GM23338 (cell line): ENCODE results near the gene NUDT2. TPM values are rescaled to one million over a fixed set of nuclear protein-coding genes. Genes with fewer than 3 reads are reported as not detected.

Experiments
- ATAC-seq: fragments of 200-7000 bp; cut with Tn5 transposase; 3 replicates; pipeline ENCODE4 v1.9.1; 2020
- DNase-seq: peaks from one replicate; pipeline ENCODE4 v3.0.0-alpha.2; 2015; ENCODE audit warnings: low spot score
- H2AFZ ChIP-seq: fragments of 200-600 bp; sonication (generic); 2 replicates; pipeline ENCODE4 v1.8.0; 2016; ENCODE audit warnings: antibody characterized with exemption, mild to moderate bottlenecking, moderate library complexity
- H3F3A ChIP-seq: fragments of 200-600 bp; sonication (generic); replicated peaks from 2 replicates; pipeline ENCODE4 v1.8.0; 2017; ENCODE audit warnings: antibody characterized with exemption, mixed run types, low read depth
- H3K27ac ChIP-seq: fragments of 200-600 bp; sonication (generic); 2 replicates; pipeline ENCODE4 v1.6.1; 2016; ENCODE audit warnings: low read depth
- H3K27me3 ChIP-seq: fragments of 200-600 bp; sonication (generic); 2 replicates; pipeline ENCODE4 v1.8.0; 2016; ENCODE audit warnings: mild to moderate bottlenecking, mixed run types, moderate library complexity; ENCODE audit not compliant: insufficient read depth
- H3K36me3 ChIP-seq: fragments of 200-600 bp; sonication (generic); 2 replicates; pipeline ENCODE4 v1.8.0; 2016; ENCODE audit warnings: mild to moderate bottlenecking; ENCODE audit not compliant: insufficient read depth
- H3K4me1 ChIP-seq: fragments of 200-600 bp; sonication (generic); 2 replicates; pipeline ENCODE4 v1.8.0; 2016; ENCODE audit warnings: mild to moderate bottlenecking, moderate library complexity; ENCODE audit not compliant: insufficient read depth
- H3K4me2 ChIP-seq: fragments of 200-600 bp; sonication (generic); 2 replicates; pipeline ENCODE4 v1.7.1; 2017; ENCODE audit warnings: mixed run types
- H3K4me3 ChIP-seq: fragments of 200-600 bp; sonication (generic); 2 replicates; pipeline ENCODE4 v1.6.1; 2016; ENCODE audit warnings: mixed run types
- H3K79me2 ChIP-seq: fragments of 200-600 bp; sonication (generic); replicated peaks from 2 replicates; pipeline ENCODE4 v1.8.0; 2017; ENCODE audit warnings: mild to moderate bottlenecking; ENCODE audit not compliant: insufficient read depth
- H3K9me2 ChIP-seq: fragments of 200-600 bp; sonication (generic); 2 replicates; pipeline ENCODE4 v1.8.0; 2017; ENCODE audit not compliant: insufficient read depth
- H4K20me1 ChIP-seq: fragments of 200-600 bp; sonication (generic); replicated peaks from 2 replicates; pipeline ENCODE4 v1.8.0; 2017; ENCODE audit warnings: mild to moderate bottlenecking; ENCODE audit not compliant: insufficient read depth
- H3K27ac Mint-ChIP-seq: 2 replicates; pipeline ENCODE4 v1.8.0; 2020; ENCODE audit warnings: inconsistent platforms, mild to moderate bottlenecking, moderate library complexity, mixed read lengths
- H3K27me3 Mint-ChIP-seq: 3 replicates; pipeline ENCODE4 v1.8.0; 2022; ENCODE audit warnings: low read depth, mild to moderate bottlenecking, moderate library complexity, mixed read lengths, inconsistent platforms; ENCODE audit not compliant: insufficient read depth, poor library complexity
- H3K36me3 Mint-ChIP-seq: 3 replicates; pipeline ENCODE4 v1.8.0; 2021; ENCODE audit warnings: low read depth, mild to moderate bottlenecking, inconsistent platforms, moderate library complexity, mixed read lengths
- H3K4me1 Mint-ChIP-seq: 3 replicates; pipeline ENCODE4 v1.8.0; 2020; ENCODE audit warnings: mild to moderate bottlenecking, inconsistent platforms, mixed read lengths
- H3K4me3 Mint-ChIP-seq: 3 replicates; pipeline ENCODE4 v1.8.0; 2021; ENCODE audit warnings: moderate library complexity, mild to moderate bottlenecking, inconsistent platforms, mixed read lengths
- H3K9me3 Mint-ChIP-seq: 3 replicates; pipeline ENCODE4 v1.8.0; 2020; ENCODE audit warnings: moderate library complexity, mild to moderate bottlenecking, inconsistent platforms, mixed read lengths
- EZH2 ChIP-seq: fragments of 200-600 bp; sonication (generic); IDR thresholded peaks from one replicate; pipeline ENCODE4 v1.8.0; 2017; ENCODE audit warnings: antibody characterized with exemption, mild to moderate bottlenecking, low read depth; ENCODE audit not compliant: unreplicated experiment
- EZH2phosphoT487 ChIP-seq: fragments of 200-600 bp; sonication (generic); IDR thresholded peaks from one replicate; pipeline ENCODE4 v1.8.1; 2018; ENCODE audit warnings: antibody characterized with exemption; ENCODE audit not compliant: unreplicated experiment
- NANOG ChIP-seq: IDR thresholded peaks from 2 replicates; pipeline ENCODE4 v1.6.1; 2016; ENCODE audit warnings: antibody characterized with exemption, borderline replicate concordance
- REST ChIP-seq: IDR thresholded peaks from one replicate; pipeline ENCODE4 v1.6.1; 2018; ENCODE audit warnings: antibody characterized with exemption; ENCODE audit not compliant: unreplicated experiment
- STAT1 ChIP-seq: IDR thresholded peaks from one replicate; pipeline ENCODE4 v1.6.1; 2016; ENCODE audit warnings: antibody characterized with exemption; ENCODE audit not compliant: unreplicated experiment
- ZNF114 ChIP-seq: fragments of 250-450 bp; sonication (Bioruptor Pico); IDR thresholded peaks from 2 replicates; pipeline ENCODE4 v1.5.0; 2020; ENCODE audit warnings: mild to moderate bottlenecking, moderate library complexity
- ZNF331 ChIP-seq: fragments of 250-450 bp; sonication (Bioruptor Pico); IDR thresholded peaks from 2 replicates; pipeline ENCODE4 v1.5.0; 2020; ENCODE audit warnings: low read depth, mild to moderate bottlenecking, moderate library complexity
- polyA plus RNA-seq: library from polyadenylated mRNA; unstranded; fragments of >200 nt; fragmentation: Nextera tagmentation; extraction: Ambion mirVana; gene quantifications from 2 replicates; pipeline ENCODE4 v1.2.1, GENCODE V29; 2016
- total RNA-seq: library from RNA; depleted of rRNA; stranded (reverse); fragments of >200 nt; shearing (Covaris generic); gene quantifications from 2 replicates; pipeline ENCODE4 v1.2.3, GENCODE V29; 2014

NUDT2 gene
- total and polyA plus RNA-seq, 2 experiments from 2014 or later = 9.5 to 16.4 TPM

GRCh38 chr9:34328500-34328986 lies 826 bp upstream of the NUDT2 start:
- H3K4me2 ChIP-seq = peak overlapping the region; percentile 91
- peaks cover 7% of the 10 kb centered on the region; the same call in 1 of the 2 replicates for H3F3A ChIP-seq
- no peaks in the 10 kb centered on the region for H3K36me3 ChIP-seq
- H3K4me3 Mint-ChIP-seq = peak overlapping the region; percentile 95
- H4K20me1 ChIP-seq = no peaks in the 10 kb centered on the region; the same call in 1 of the 2 replicates
- no peaks in the 10 kb centered on the region for H3K36me3 Mint-ChIP-seq
- H3K4me3 ChIP-seq = peak overlapping the region; percentile 75
- no peaks in the 10 kb centered on the region for H3K9me2 ChIP-seq
- no peaks in the 10 kb centered on the region for H3K9me3 Mint-ChIP-seq
- TF ChIP-seq ZNF114 (CRISPR knock-in tag) (no peak), EZH2phosphoT487 (no peak), REST (no peak), EZH2 (no peak), ZNF331 (CRISPR knock-in tag) (no peak), NANOG (no peak)
- H3K27me3 Mint-ChIP-seq = peaks cover 15% of the 10 kb centered on the region
- peak overlapping the region; percentile 78 for H2AFZ ChIP-seq
- H3K4me1 Mint-ChIP-seq = peaks cover 18% of the 10 kb centered on the region
- ATAC-seq = peak; percentile 1
- H3K27ac ChIP-seq = peak overlapping the region; percentile 35; the same call in 1 of the 2 replicates
- no peaks in the 10 kb centered on the region for H3K27me3 ChIP-seq
- peak overlapping the region; percentile 91 for H3K27ac Mint-ChIP-seq
- H3K79me2 ChIP-seq = no peaks in the 10 kb centered on the region; the same call in 1 of the 2 replicates
- peaks cover 7% of the 10 kb centered on the region for H3K4me1 ChIP-seq
- DNase-seq = peak; percentile 44

DNA sequence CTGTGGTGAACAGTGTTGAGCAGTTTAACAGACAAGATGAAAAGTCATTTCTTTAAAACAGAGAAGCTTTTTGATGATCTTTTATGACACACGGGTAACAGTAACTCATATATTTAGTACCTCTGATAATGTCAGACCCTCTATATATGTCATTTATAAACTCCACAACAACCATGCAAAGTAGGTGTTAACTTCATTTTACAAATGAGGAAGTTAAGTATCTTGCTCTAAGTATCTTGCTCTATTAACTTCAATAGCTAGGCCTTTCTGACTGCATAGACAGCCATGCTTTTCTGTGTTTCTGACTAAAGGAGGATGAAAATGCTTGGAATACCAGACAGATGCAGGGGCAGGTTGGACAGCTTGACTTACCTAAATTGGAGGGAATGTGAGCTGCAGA lies 1.8 kb downstream of the NUDT2 start:
- DNase-seq (no peak), ATAC-seq (no peak)
- Histone ChIP-seq H3K79me2 (no peaks in the 10 kb centered on the region; the same call in 1 of the 2 replicates), H3K4me2 (no peak overlapping the region), H4K20me1 (no peaks in the 10 kb centered on the region; the same call in 1 of the 2 replicates), H3K9me2 (no peaks in the 10 kb centered on the region), H3K27ac (no peak overlapping the region), H3K36me3 (no peaks in the 10 kb centered on the region), H3K4me1 (peaks cover 25% of the 10 kb centered on the region), H3F3A (peaks cover 7% of the 10 kb centered on the region; the same call in 1 of the 2 replicates), H3K4me3 (no peak overlapping the region), H3K27me3 (no peaks in the 10 kb centered on the region), H2AFZ (no peak overlapping the region)
- no peaks in the 10 kb centered on the region for H3K36me3 Mint-ChIP-seq
- no peaks in the 10 kb centered on the region for H3K9me3 Mint-ChIP-seq
- peaks cover 37% of the 10 kb centered on the region for H3K4me1 Mint-ChIP-seq
- H3K4me3 Mint-ChIP-seq = no peak overlapping the region
- peaks cover 15% of the 10 kb centered on the region for H3K27me3 Mint-ChIP-seq
- TF ChIP-seq STAT1 = no peak
- TF ChIP-seq EZH2 = no peak
- no peak overlapping the region for H3K27ac Mint-ChIP-seq
